HepG2 (cell line): Measurements from ENCODE around the gene B9D2. TPM values are rescaled to one million over a fixed set of nuclear protein-coding genes. Genes with fewer than 3 reads are reported as not detected.

Source experiments
- ATF7-NPFF ChIP-seq: sonication (generic); formaldehyde crosslinking; IDR thresholded peaks from 2 replicates; pipeline ENCODE4 v1.8.1; 2023; ENCODE audit warnings: mild to moderate bottlenecking, low read depth, missing genetic modification reagents, moderate library complexity
- FOXJ3 ChIP-seq: sonication (generic); formaldehyde crosslinking; IDR thresholded peaks from 2 replicates; pipeline ENCODE4 v1.4.0; 2020; ENCODE audit warnings: missing genetic modification reagents, mild to moderate bottlenecking, borderline replicate concordance
- GATA4 ChIP-seq: sonication (generic); IDR thresholded peaks from 2 replicates; pipeline ENCODE4 v1.6.1; 2016; ENCODE audit warnings: antibody characterized with exemption, low read depth, borderline replicate concordance
- HBP1 ChIP-seq: IDR thresholded peaks from 2 replicates; pipeline ENCODE4 v1.6.1; 2016; ENCODE audit warnings: low read depth, control low read depth
- HDAC6 ChIP-seq: fragments of 200-600 bp; sonication (generic); IDR thresholded peaks from 2 replicates; pipeline ENCODE4 v1.7.0; 2017; ENCODE audit warnings: mild to moderate bottlenecking, antibody characterized with exemption, low read length, low read depth
- HMG20A ChIP-seq: IDR thresholded peaks from 2 replicates; pipeline ENCODE4 v1.6.1; 2016; ENCODE audit warnings: borderline replicate concordance
- KAT7 ChIP-seq: IDR thresholded peaks from 2 replicates; pipeline ENCODE4 v1.6.1; 2018; ENCODE audit warnings: borderline replicate concordance, missing compliant biosample characterization
- PRMT3 ChIP-seq: sonication (generic); formaldehyde crosslinking; IDR thresholded peaks from 2 replicates; pipeline ENCODE4 v1.8.1; 2022; ENCODE audit warnings: low read depth, mild to moderate bottlenecking, moderate library complexity, missing genetic modification reagents, borderline replicate concordance
- PTBP1 ChIP-seq: fragments of 200-400 bp; formaldehyde crosslinking; IDR thresholded peaks from 2 replicates; pipeline ENCODE4 v1.6.1; 2018; ENCODE audit warnings: low read length, low read depth; ENCODE audit not compliant: poor library complexity, severe bottlenecking
- RARG ChIP-seq: sonication (generic); formaldehyde crosslinking; IDR thresholded peaks from 2 replicates; pipeline ENCODE4 v1.4.0; 2020; ENCODE audit warnings: low read depth, mild to moderate bottlenecking, missing genetic modification reagents
- RBM22 ChIP-seq: fragments of 200-400 bp; formaldehyde crosslinking; optimal IDR thresholded peaks from 2 replicates; pipeline ENCODE3; 2017; ENCODE audit warnings: mild to moderate bottlenecking, low read length, moderate library complexity
- SOX6 ChIP-seq, 2 experiments: fragments of 450-650 bp in 1 of 2; sonication (generic) in 1 of 2; formaldehyde crosslinking in 1 of 2; IDR thresholded peaks; 2 replicates each; pipeline versions ENCODE4 v1.4.0 to v1.6.1; 2017 to 2020; ENCODE audit warnings: antibody characterized with exemption in 1 of 2, mild to moderate bottlenecking in 1 of 2, missing genetic modification reagents in 1 of 2
- SRY ChIP-seq: sonication (generic); formaldehyde crosslinking; IDR thresholded peaks from 2 replicates; pipeline ENCODE4 v1.8.0; 2022; ENCODE audit warnings: mild to moderate bottlenecking, missing genetic modification reagents
- TARDBP ChIP-seq: sonication (generic); formaldehyde crosslinking; IDR thresholded peaks from 2 replicates; pipeline ENCODE4 v1.8.0; 2022; ENCODE audit warnings: mild to moderate bottlenecking, missing genetic modification reagents
- TCF12 ChIP-seq, 2 experiments: fragments of 450-650 bp in 1 of 2; sonication (generic) in 1 of 2; formaldehyde crosslinking in 1 of 2; IDR thresholded peaks; 2 replicates each; pipeline versions ENCODE4 v1.6.1 to v1.8.0; 2017 to 2022; ENCODE audit warnings: antibody characterized with exemption in 1 of 2, mild to moderate bottlenecking in 1 of 2, missing genetic modification reagents in 1 of 2, moderate library complexity in 1 of 2
- TOE1 ChIP-seq: sonication (generic); formaldehyde crosslinking; IDR thresholded peaks from 2 replicates; pipeline ENCODE4 v1.4.0; 2020; ENCODE audit warnings: mild to moderate bottlenecking, missing genetic modification reagents
- ZBTB42 ChIP-seq: sonication (generic); formaldehyde crosslinking; IDR thresholded peaks from 2 replicates; pipeline ENCODE4 v1.5.0; 2020; ENCODE audit warnings: mild to moderate bottlenecking, missing genetic modification reagents
- ZNF17 ChIP-seq: sonication (generic); formaldehyde crosslinking; IDR thresholded peaks from 2 replicates; pipeline ENCODE4 v1.5.0; 2020; ENCODE audit warnings: mild to moderate bottlenecking, missing genetic modification reagents
- ZNF225 ChIP-seq: sonication (generic); formaldehyde crosslinking; IDR thresholded peaks from 2 replicates; pipeline ENCODE4 v1.4.0; 2020; ENCODE audit warnings: mild to moderate bottlenecking, missing genetic modification reagents
- ZNF232 ChIP-seq: sonication (generic); formaldehyde crosslinking; IDR thresholded peaks from 2 replicates; pipeline ENCODE4 v1.4.0; 2020; ENCODE audit warnings: missing genetic modification reagents, borderline replicate concordance
- ZNF3 ChIP-seq: IDR thresholded peaks from 2 replicates; pipeline ENCODE4 v1.7.0; 2017; ENCODE audit warnings: inconsistent platforms
- ZNF329 ChIP-seq: sonication (generic); formaldehyde crosslinking; IDR thresholded peaks from 2 replicates; pipeline ENCODE4 v1.9.0; 2021; ENCODE audit warnings: low read depth, mild to moderate bottlenecking, missing genetic modification reagents
- ZNF563 ChIP-seq: sonication (generic); formaldehyde crosslinking; IDR thresholded peaks from 2 replicates; pipeline ENCODE4 v1.8.0; 2022; ENCODE audit warnings: mild to moderate bottlenecking, moderate library complexity, missing genetic modification reagents
- polyA plus RNA-seq, 8 experiments: library from polyadenylated mRNA; depleted of rRNA in 3 of 8; stranded (reverse) in 7 of 8; unstranded in 1 of 8; fragments of >200 nt; fragmentation: Illumina TruSeq in 4 of 8; extraction: Trizol in 4 of 8; gene quantifications; 2 replicates each; pipeline versions ENCODE4 v1.2.1 to v1.2.3, GENCODE V29; 2011 to 2016; ENCODE audit warnings: low read depth in 4 of 8, missing spikeins in 1 of 8, mixed read lengths in 1 of 8; ENCODE audit not compliant: insufficient read depth in 1 of 8
- total RNA-seq, 5 experiments: library from RNA; depleted of rRNA; stranded (reverse); fragments of >200 nt; fragmentation: Illumina TruSeq; extraction: Trizol; gene quantifications; 2 replicates each; pipeline ENCODE4 v1.2.3, GENCODE V29; 2016; ENCODE audit warnings: low read depth in 1 of 5
- TF ChIP-seq, protein P1 (sequence below): sonication (generic); formaldehyde crosslinking; IDR thresholded peaks from 2 replicates; pipeline ENCODE4 v1.5.0; 2020; ENCODE audit warnings: mild to moderate bottlenecking, low read depth, missing genetic modification reagents, borderline replicate concordance
- TF ChIP-seq, protein P2 (sequence below): sonication (generic); formaldehyde crosslinking; IDR thresholded peaks from 2 replicates; pipeline ENCODE4 v1.9.0; 2022; ENCODE audit warnings: low read depth, missing genetic modification reagents

Gene B9D2
- total and polyA plus RNA-seq, 2 of the 13 experiments (the other 11 are each of a cell fraction or from before 2014, with no cell fraction given) = 3.1 to 4.4 TPM

DNA sequence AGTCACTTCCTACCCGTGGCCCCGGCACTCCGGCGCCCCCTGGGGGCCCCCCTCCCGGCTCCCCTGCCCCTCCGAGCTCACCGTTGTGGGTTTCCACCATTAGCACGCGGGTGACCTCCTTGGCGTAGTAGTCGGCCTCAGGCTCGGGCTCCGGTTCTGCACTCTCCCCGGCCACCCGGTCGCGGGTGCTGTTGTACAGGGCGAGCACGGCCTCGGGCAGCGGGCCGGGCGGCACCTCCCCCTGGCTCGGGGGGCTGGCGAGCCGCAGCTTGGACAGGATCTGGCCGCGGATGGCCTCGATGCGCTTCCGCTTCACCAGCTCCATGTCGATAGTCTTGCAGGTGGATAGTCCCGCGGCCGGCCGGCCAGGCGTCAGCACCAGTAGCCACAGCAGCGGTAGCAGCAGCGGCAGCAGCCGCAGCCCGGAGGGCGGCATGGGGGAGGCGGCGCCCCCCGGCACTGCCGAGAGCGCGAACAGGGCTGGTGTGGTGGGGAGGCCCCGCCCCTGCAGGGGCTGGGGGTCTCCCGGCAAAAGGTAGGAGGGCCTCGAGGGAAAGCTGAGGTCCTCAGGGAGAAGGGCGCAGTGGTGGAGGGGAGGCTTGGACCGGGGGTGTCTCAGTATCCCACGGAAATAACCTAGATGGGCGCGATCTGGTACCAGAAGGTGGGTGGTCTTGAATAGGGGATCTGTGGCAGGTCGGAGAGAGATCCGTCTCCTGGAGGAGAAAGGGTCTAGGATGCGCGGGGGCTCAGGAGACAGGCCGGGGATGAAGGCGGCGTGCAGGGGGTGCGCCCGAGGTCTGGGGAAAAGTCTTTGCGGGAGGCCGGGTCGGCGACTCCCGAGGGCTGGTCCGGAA lies 11.1 kb downstream of the B9D2 start (continued):
- no peak for TF ChIP-seq ZBTB42 (CRISPR knock-in tag)
- no peak for TF ChIP-seq GATA4
- no peak for TF ChIP-seq KAT7 (CRISPR knock-in tag)
- no peak for TF ChIP-seq PRMT3 (CRISPR knock-in tag)
- TF ChIP-seq ZNF329 = no peak
- TF ChIP-seq, protein P1, sequence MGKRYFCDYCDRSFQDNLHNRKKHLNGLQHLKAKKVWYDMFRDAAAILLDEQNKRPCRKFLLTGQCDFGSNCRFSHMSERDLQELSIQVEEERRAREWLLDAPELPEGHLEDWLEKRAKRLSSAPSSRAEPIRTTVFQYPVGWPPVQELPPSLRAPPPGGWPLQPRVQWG = no peak
- TF ChIP-seq RBM22 = no peak
- no peak for TF ChIP-seq HDAC6
- TF ChIP-seq ATF7-NPFF (CRISPR knock-in tag) = no peak
- no peak for TF ChIP-seq HMG20A (CRISPR knock-in tag)
- no peak for TF ChIP-seq ZNF17
- no peak for TF ChIP-seq PTBP1
- no peak for TF ChIP-seq SOX6 (IDR thresholded peaks at IDR 0.05)
- no peak for TF ChIP-seq SOX6 (CRISPR knock-in tag; IDR thresholded peaks at IDR 0.05)
- TF ChIP-seq RARG (CRISPR knock-in tag) = no peak
- TF ChIP-seq HBP1 (CRISPR knock-in tag) = no peak
- TF ChIP-seq, protein P2, sequence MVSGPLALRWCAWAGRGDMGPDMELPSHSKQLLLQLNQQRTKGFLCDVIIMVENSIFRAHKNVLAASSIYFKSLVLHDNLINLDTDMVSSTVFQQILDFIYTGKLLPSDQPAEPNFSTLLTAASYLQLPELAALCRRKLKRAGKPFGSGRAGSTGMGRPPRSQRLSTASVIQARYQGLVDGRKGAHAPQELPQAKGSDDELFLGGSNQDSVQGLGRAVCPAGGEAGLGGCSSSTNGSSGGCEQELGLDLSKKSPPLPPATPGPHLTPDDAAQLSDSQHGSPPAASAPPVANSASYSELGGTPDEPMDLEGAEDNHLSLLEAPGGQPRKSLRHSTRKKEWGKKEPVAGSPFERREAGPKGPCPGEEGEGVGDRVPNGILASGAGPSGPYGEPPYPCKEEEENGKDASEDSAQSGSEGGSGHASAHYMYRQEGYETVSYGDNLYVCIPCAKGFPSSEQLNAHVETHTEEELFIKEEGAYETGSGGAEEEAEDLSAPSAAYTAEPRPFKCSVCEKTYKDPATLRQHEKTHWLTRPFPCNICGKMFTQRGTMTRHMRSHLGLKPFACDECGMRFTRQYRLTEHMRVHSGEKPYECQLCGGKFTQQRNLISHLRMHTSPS (CRISPR knock-in tag) = peak; percentile 45; the same call in 1 of the 2 replicates
- TF ChIP-seq ZNF225 (CRISPR knock-in tag) = no peak
- 0 out of 2 replicates have a peak, but pooled peaks have one; percentile 34 for TF ChIP-seq TARDBP (CRISPR knock-in tag)
- 0 out of 2 replicates have a peak, but pooled peaks have one; percentile 20 for TF ChIP-seq FOXJ3 (CRISPR knock-in tag)
- 0 out of 2 replicates have a peak, but pooled peaks have one; percentile 23 for TF ChIP-seq ZNF3 (CRISPR knock-in tag)
- TF ChIP-seq ZNF563 (CRISPR knock-in tag) = peak; percentile 52
- peak; percentile 42; the same call in 1 of the 2 replicates for TF ChIP-seq SRY
- TF ChIP-seq TCF12 (IDR thresholded peaks at IDR 0.05) = no peak
- TF ChIP-seq TCF12 (CRISPR knock-in tag; IDR thresholded peaks at IDR 0.05) = no peak
- no peak for TF ChIP-seq ZNF232 (CRISPR knock-in tag)
- TF ChIP-seq TOE1 = no peak
